GM23248 (cell line): ENCODE data around the gene PRPF31. TPM values are rescaled to one million over a fixed set of nuclear protein-coding genes. Genes with fewer than 3 reads are reported as not detected.

Source experiments
- DNase-seq: peaks from one replicate; pipeline ENCODE4 v3.0.0-alpha.2; 2015
- H2AFZ ChIP-seq: fragments of 200-600 bp; sonication (generic); 2 replicates; pipeline ENCODE4 v1.6.1; 2016; ENCODE audit warnings: antibody characterized with exemption
- H3F3A ChIP-seq: fragments of 200-600 bp; sonication (generic); 2 replicates; pipeline ENCODE4 v1.6.1; 2016; ENCODE audit warnings: mild to moderate bottlenecking, antibody characterized with exemption, mixed run types; ENCODE audit not compliant: insufficient read depth
- H3K27ac ChIP-seq: fragments of 200-600 bp; sonication (generic); 2 replicates; pipeline ENCODE4 v1.5.1; 2016; ENCODE audit warnings: mild to moderate bottlenecking
- H3K27me3 ChIP-seq: fragments of 200-600 bp; sonication (generic); replicated peaks from 2 replicates; pipeline ENCODE4 v1.6.1; 2016; ENCODE audit warnings: mild to moderate bottlenecking; ENCODE audit not compliant: insufficient read depth
- H3K36me3 ChIP-seq: fragments of 200-600 bp; sonication (generic); 2 replicates; pipeline ENCODE4 v1.6.1; 2016; ENCODE audit warnings: low read depth, mild to moderate bottlenecking
- H3K4me1 ChIP-seq: fragments of 200-600 bp; sonication (generic); 2 replicates; pipeline ENCODE4 v1.6.1; 2016; ENCODE audit warnings: mild to moderate bottlenecking; ENCODE audit not compliant: insufficient read depth
- H3K4me2 ChIP-seq: fragments of 200-600 bp; sonication (generic); one replicate; pipeline ENCODE4 v1.6.1; 2016; ENCODE audit warnings: mild to moderate bottlenecking; ENCODE audit not compliant: unreplicated experiment
- H3K4me3 ChIP-seq: fragments of 200-600 bp; sonication (generic); 2 replicates; pipeline ENCODE4 v1.5.1; 2016; ENCODE audit warnings: mild to moderate bottlenecking
- H3K79me2 ChIP-seq: fragments of 200-600 bp; sonication (generic); 2 replicates; pipeline ENCODE4 v1.6.1; 2016; ENCODE audit warnings: mild to moderate bottlenecking; ENCODE audit not compliant: insufficient read depth
- H3K9ac ChIP-seq: fragments of 200-600 bp; sonication (generic); 2 replicates; pipeline ENCODE4 v1.6.1; 2016; ENCODE audit warnings: mild to moderate bottlenecking
- H3K9me2 ChIP-seq: fragments of 200-600 bp; sonication (generic); 2 replicates; pipeline ENCODE4 v1.6.1; 2016; ENCODE audit warnings: mixed run types, mild to moderate bottlenecking, moderate library complexity; ENCODE audit not compliant: insufficient read depth
- H3K9me3 ChIP-seq: fragments of 200-600 bp; sonication (generic); one replicate; pipeline ENCODE4 v1.6.1; 2017; ENCODE audit warnings: low read depth
- H4K20me1 ChIP-seq: fragments of 200-600 bp; sonication (generic); 2 replicates; pipeline ENCODE4 v1.6.0; 2016; ENCODE audit not compliant: insufficient read depth
- EZH2 ChIP-seq: fragments of 200-600 bp; sonication (generic); IDR thresholded peaks from 2 replicates; pipeline ENCODE4 v1.6.1; 2018; ENCODE audit warnings: antibody characterized with exemption, mild to moderate bottlenecking; ENCODE audit not compliant: insufficient read depth, poor library complexity, severe bottlenecking
- EZH2phosphoT487 ChIP-seq: fragments of 200-600 bp; sonication (generic); IDR thresholded peaks from 2 replicates; pipeline ENCODE4 v1.6.1; 2018; ENCODE audit warnings: antibody characterized with exemption, moderate library complexity, mild to moderate bottlenecking, low read depth; ENCODE audit not compliant: insufficient read depth
- whole genome bisulfite sequencing, 2 experiments: methylation state at CpG; one replicate each; pipeline ENCODE4 v1.1.6; 2015 to 2017; ENCODE audit warnings: low lambda C conversion rate in 2 of 2, low coverage in 1 of 2; ENCODE audit errors: missing lambda C conversion rate in 2 of 2; 5-methylcytosine and 5-hydroxymethylcytosine counted together
- in situ Hi-C: fragments of 300-500 bp; cut with MboI; formaldehyde crosslinking; loops from 2 replicates; pipeline ENCODE4 v1.15.0; 2020
- polyA plus RNA-seq: library from polyadenylated mRNA; unstranded; fragments of >200 nt; fragmentation: Nextera tagmentation; extraction: Ambion mirVana; gene quantifications from 2 replicates; pipeline ENCODE4 v1.2.1, GENCODE V29; 2016
- total RNA-seq: library from RNA; depleted of rRNA; stranded (reverse); fragments of >200 nt; shearing (Covaris generic); gene quantifications from 2 replicates; pipeline ENCODE4 v1.2.3, GENCODE V29; 2014; rRNA removed

PRPF31 gene
- total and polyA plus RNA-seq, 2 experiments from 2014 or later = 38.4 to 78.6 TPM

DNA sequence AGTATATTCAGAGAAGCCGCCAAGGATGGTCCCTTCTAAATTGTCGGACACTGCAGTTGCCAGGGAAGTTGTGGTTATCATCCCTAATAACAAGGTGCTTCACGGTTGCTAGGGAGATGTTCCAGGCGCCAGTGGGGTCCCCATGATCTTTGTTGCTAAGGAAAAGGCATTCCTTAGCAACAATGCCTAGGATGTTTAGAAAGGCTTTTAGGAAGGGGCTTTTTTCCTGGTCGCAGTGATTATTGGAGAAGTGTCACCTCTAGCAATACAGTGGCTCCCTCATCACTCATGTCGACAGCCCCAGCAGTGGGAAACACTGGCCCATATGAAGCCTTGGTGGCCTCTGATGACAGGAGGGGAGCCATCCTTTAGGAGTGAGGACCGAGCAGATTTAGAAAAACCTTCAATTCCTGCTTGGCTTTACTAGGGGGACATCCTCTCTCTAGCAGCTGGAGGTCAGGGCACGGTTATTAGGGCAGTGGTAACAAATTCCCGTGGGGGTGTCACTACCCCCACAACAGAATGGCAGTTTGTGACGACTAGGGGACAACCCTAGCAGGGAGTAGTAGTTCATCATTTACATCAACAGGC is 63.8 kb downstream of the PRPF31 start:
- DNase-seq = no peak
- Histone ChIP-seq H3K27ac (no peak overlapping the region), H3K4me3 (no peak overlapping the region), H4K20me1 (no peaks in the 10 kb centered on the region), H3K4me1 (no peaks in the 10 kb centered on the region), H3K9me3 (no peaks in the 10 kb centered on the region), H3F3A (no peaks in the 10 kb centered on the region; the same call in 1 of the 2 replicates), H2AFZ (no peak overlapping the region), H3K9me2 (no peaks in the 10 kb centered on the region), H3K27me3 (no peaks in the 10 kb centered on the region), H3K36me3 (peaks cover 16% of the 10 kb centered on the region; the same call in 1 of the 2 replicates), H3K4me2 (no peak overlapping the region), H3K9ac (no peak overlapping the region), H3K79me2 (no peaks in the 10 kb centered on the region)
- in situ Hi-C loops = no loop called here
- 97 to 98% methylated on average over 9 to 10 of the region's 10 CpGs for WGBS, 2 experiments
- TF ChIP-seq EZH2phosphoT487 (no peak), EZH2 (no peak)

DNA sequence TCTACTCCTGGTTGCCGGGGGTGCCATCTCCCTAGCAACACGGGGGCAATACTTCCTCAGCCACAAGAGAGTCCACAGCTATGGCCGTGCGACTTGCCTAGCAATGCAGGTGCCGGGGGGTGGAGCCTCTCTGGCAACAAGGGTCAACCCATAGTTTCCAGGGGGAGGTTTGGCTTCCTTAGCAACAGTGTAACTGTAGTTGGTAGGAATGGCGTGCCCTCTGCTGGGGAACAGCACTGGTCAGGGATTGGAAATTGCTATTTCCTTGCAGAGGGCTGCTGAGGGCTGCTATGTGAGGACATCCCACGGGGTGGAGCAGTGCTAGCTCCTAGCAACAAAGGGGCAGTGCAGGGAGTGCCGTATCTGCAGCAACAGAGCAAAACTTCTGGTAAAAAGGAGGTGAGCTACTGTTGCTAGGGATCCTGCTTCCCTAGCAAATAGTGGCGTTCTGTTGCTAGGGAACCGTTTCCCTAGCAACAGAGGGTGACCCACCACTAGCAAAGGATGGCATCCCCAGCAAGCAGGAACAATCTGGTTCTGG is 64.4 kb downstream of the PRPF31 start:
- H3K9ac ChIP-seq = no peak overlapping the region
- TF ChIP-seq EZH2 (no peak), EZH2phosphoT487 (no peak)
- no peaks in the 10 kb centered on the region for H3K4me1 ChIP-seq
- H3K4me3 ChIP-seq = no peak overlapping the region
- no peaks in the 10 kb centered on the region for H3K9me2 ChIP-seq
- in situ Hi-C loops = no loop called here
- H2AFZ ChIP-seq = no peak overlapping the region
- 0 out of 2 replicates have a peak, but pooled peaks cover 1% of the 10 kb centered on the region for H3K79me2 ChIP-seq
- no peaks in the 10 kb centered on the region for H4K20me1 ChIP-seq
- H3K4me2 ChIP-seq = no peak overlapping the region
- 60 to 67% methylated on average over 10 of the region's 10 CpGs for whole genome bisulfite sequencing, 2 experiments
- H3K36me3 ChIP-seq = peaks cover 16% of the 10 kb centered on the region; the same call in 1 of the 2 replicates
- no peaks in the 10 kb centered on the region for H3K27me3 ChIP-seq
- no peak overlapping the region for H3K27ac ChIP-seq
- H3F3A ChIP-seq = no peaks in the 10 kb centered on the region; the same call in 1 of the 2 replicates
- DNase-seq = peak; percentile 39
- H3K9me3 ChIP-seq = no peaks in the 10 kb centered on the region

DNA sequence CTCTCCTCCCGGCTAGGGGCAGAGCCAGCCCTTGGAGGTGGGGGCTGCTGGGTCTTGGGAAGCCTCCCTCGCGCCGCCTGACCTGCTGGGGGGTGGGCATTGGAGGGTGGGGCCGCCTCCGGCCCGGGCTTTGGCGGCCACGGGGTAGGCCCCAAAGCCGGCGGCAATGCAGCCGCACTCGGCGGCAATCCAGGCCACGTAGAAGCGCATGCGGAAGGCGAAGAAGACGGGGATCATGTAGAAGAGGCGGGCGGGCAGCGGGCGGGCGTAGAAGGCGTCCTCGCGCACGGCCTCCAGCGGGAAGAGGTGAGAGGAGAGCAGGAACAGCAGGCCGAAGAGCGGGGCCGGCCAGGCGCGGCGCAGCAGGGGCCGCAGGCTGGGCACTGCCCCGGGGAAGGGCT is 65.1 kb downstream of the PRPF31 start:
- Histone ChIP-seq H4K20me1 (no peaks in the 10 kb centered on the region), H2AFZ (no peak overlapping the region), H3K27me3 (no peaks in the 10 kb centered on the region), H3F3A (no peaks in the 10 kb centered on the region; the same call in 1 of the 2 replicates), H3K36me3 (peaks cover 16% of the 10 kb centered on the region; the same call in 1 of the 2 replicates), H3K4me2 (no peak overlapping the region), H3K9me2 (no peaks in the 10 kb centered on the region), H3K27ac (no peak overlapping the region), H3K79me2 (0 out of 2 replicates have a peak, but pooled peaks cover 8% of the 10 kb centered on the region), H3K9me3 (no peaks in the 10 kb centered on the region), H3K4me1 (no peaks in the 10 kb centered on the region), H3K9ac (no peak overlapping the region), H3K4me3 (no peak overlapping the region)
- in situ Hi-C loops = no loop called here
- TF ChIP-seq EZH2 (no peak), EZH2phosphoT487 (no peak)
- 93 to 95% methylated on average over 25 to 37 of the region's 37 CpGs for WGBS, 2 experiments
- no peak for DNase-seq

Other genes with a start within 250 kb of the PRPF31 start
- 74.8 and 85.9 TPM in 2 replicates for gene MYADM, start 247.9 kb upstream of the PRPF31 start, total RNA-seq
- 222 and 226 TPM in 2 replicates for gene MYADM, start 247.9 kb upstream of the PRPF31 start, polyA plus RNA-seq
- not detected in 2 replicates for gene PRKCG, start 233.6 kb upstream of the PRPF31 start, total RNA-seq
- not detected in 2 replicates for gene PRKCG, start 233.6 kb upstream of the PRPF31 start, polyA plus RNA-seq
- gene CACNG7, start 206.5 kb upstream of the PRPF31 start, total RNA-seq = not detected in 2 replicates
- gene CACNG7, start 206.5 kb upstream of the PRPF31 start, polyA plus RNA-seq = not detected in 2 replicates
- 0.11 TPM in 1 of 2 replicates, not detected in the other for gene CACNG8, start 152.8 kb upstream of the PRPF31 start, total RNA-seq
- gene CACNG8, start 152.8 kb upstream of the PRPF31 start, polyA plus RNA-seq = not detected in 2 replicates
- gene CACNG6, start 124.1 kb upstream of the PRPF31 start, total RNA-seq = not detected in 2 replicates
- gene CACNG6, start 124.1 kb upstream of the PRPF31 start, polyA plus RNA-seq = not detected in 2 replicates
- gene VSTM1, start 51.9 kb upstream of the PRPF31 start, total RNA-seq = not detected in 2 replicates
- gene VSTM1, start 51.9 kb upstream of the PRPF31 start, polyA plus RNA-seq = not detected in 2 replicates
- gene TARM1, start 34.4 kb upstream of the PRPF31 start, total RNA-seq = not detected in 2 replicates
- gene TARM1, start 34.4 kb upstream of the PRPF31 start, polyA plus RNA-seq = not detected in 2 replicates
- 0.54 TPM in 1 of 2 replicates, not detected in the other for gene OSCAR, start 15.0 kb upstream of the PRPF31 start, total RNA-seq
- gene OSCAR, start 15.0 kb upstream of the PRPF31 start, polyA plus RNA-seq = 2.2 and 2.9 TPM in 2 replicates
- 15.1 TPM in 1 of 2 replicates, not detected in the other for gene NDUFA3, start 12.9 kb upstream of the PRPF31 start, total RNA-seq
- gene NDUFA3, start 12.9 kb upstream of the PRPF31 start, polyA plus RNA-seq = 198 and 210 TPM in 2 replicates
- 11.5 and 23.8 TPM in 2 replicates for gene TFPT, start 97 bp upstream of the PRPF31 start, total RNA-seq
- gene TFPT, start 97 bp upstream of the PRPF31 start, polyA plus RNA-seq = 29.6 and 30.0 TPM in 2 replicates
- gene CNOT3, start 22.0 kb downstream of the PRPF31 start, total RNA-seq = 8.9 and 12.6 TPM in 2 replicates
- gene CNOT3, start 22.0 kb downstream of the PRPF31 start, polyA plus RNA-seq = 16.6 and 19.4 TPM in 2 replicates
- gene LENG1, start 44.0 kb downstream of the PRPF31 start, total RNA-seq = 6.6 and 6.9 TPM in 2 replicates
- gene LENG1, start 44.0 kb downstream of the PRPF31 start, polyA plus RNA-seq = 10.2 and 10.9 TPM in 2 replicates
- not detected in 2 replicates for gene TMC4, start 57.4 kb downstream of the PRPF31 start, total RNA-seq
- 0.18 TPM in 1 of 2 replicates, not detected in the other for gene TMC4, start 57.4 kb downstream of the PRPF31 start, polyA plus RNA-seq
- gene MBOAT7, start 73.8 kb downstream of the PRPF31 start, total RNA-seq = 109 and 157 TPM in 2 replicates
- 133 and 144 TPM in 2 replicates for gene MBOAT7, start 73.8 kb downstream of the PRPF31 start, polyA plus RNA-seq
- 102 and 105 TPM in 2 replicates for gene TSEN34, start 75.6 kb downstream of the PRPF31 start, total RNA-seq
- gene TSEN34, start 75.6 kb downstream of the PRPF31 start, polyA plus RNA-seq = 90.0 TPM in 2 replicates
- 1,319 and 1,498 TPM in 2 replicates for gene RPS9, start 85.1 kb downstream of the PRPF31 start, total RNA-seq
- gene RPS9, start 85.1 kb downstream of the PRPF31 start, polyA plus RNA-seq = 395 and 404 TPM in 2 replicates
- not detected in 2 replicates for gene LILRB3, start 107.3 kb downstream of the PRPF31 start, total RNA-seq
- 0.13 and 0.53 TPM in 2 replicates for gene LILRB3, start 107.3 kb downstream of the PRPF31 start, polyA plus RNA-seq
- not detected in 2 replicates for gene LILRA6, start 127.0 kb downstream of the PRPF31 start, total RNA-seq
- not detected in 2 replicates for gene LILRA6, start 127.0 kb downstream of the PRPF31 start, polyA plus RNA-seq
- gene LILRB5, start 141.5 kb downstream of the PRPF31 start, total RNA-seq = not detected in 2 replicates
- not detected in 2 replicates for gene LILRB5, start 141.5 kb downstream of the PRPF31 start, polyA plus RNA-seq
- gene LILRB2, start 165.4 kb downstream of the PRPF31 start, total RNA-seq = not detected in 2 replicates
- not detected in 2 replicates for gene LILRB2, start 165.4 kb downstream of the PRPF31 start, polyA plus RNA-seq
- not detected in 2 replicates for gene LILRA5, start 197.4 kb downstream of the PRPF31 start, total RNA-seq
- gene LILRA5, start 197.4 kb downstream of the PRPF31 start, polyA plus RNA-seq = not detected in 2 replicates
- not detected in 2 replicates for gene LILRA4, start 223.4 kb downstream of the PRPF31 start, total RNA-seq
- gene LILRA4, start 223.4 kb downstream of the PRPF31 start, polyA plus RNA-seq = not detected in 2 replicates
- gene LAIR1, start 249.2 kb downstream of the PRPF31 start, total RNA-seq = not detected in 2 replicates
- not detected in 2 replicates for gene LAIR1, start 249.2 kb downstream of the PRPF31 start, polyA plus RNA-seq